Measurements from ENCODE around the gene POLR2L.

- TF ChIP-seq, protein P1, sequence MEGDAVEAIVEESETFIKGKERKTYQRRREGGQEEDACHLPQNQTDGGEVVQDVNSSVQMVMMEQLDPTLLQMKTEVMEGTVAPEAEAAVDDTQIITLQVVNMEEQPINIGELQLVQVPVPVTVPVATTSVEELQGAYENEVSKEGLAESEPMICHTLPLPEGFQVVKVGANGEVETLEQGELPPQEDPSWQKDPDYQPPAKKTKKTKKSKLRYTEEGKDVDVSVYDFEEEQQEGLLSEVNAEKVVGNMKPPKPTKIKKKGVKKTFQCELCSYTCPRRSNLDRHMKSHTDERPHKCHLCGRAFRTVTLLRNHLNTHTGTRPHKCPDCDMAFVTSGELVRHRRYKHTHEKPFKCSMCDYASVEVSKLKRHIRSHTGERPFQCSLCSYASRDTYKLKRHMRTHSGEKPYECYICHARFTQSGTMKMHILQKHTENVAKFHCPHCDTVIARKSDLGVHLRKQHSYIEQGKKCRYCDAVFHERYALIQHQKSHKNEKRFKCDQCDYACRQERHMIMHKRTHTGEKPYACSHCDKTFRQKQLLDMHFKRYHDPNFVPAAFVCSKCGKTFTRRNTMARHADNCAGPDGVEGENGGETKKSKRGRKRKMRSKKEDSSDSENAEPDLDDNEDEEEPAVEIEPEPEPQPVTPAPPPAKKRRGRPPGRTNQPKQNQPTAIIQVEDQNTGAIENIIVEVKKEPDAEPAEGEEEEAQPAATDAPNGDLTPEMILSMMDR (IDR thresholded peaks at IDR 0.05; ENCODE audit: insufficient read depth, low read length, poor library complexity, severe bottlenecking) = no peak
- TF ChIP-seq EZH2phosphoT487 (conservative IDR thresholded peaks at IDR 0.05; ENCODE audit: low read length) = no peak
Observed at GRCh38 chr11:825366-826226, 16.7 kb downstream of the POLR2L start.
